ENCODE results near the gene AFF3. TPM values are rescaled to one million over a fixed set of nuclear protein-coding genes. Genes with fewer than 3 reads are reported as not detected.

Gene AFF3
- total RNA-seq, 6 experiments from 2014 or later: 1.3 to 7.3 (median 6.4) TPM

DNA sequence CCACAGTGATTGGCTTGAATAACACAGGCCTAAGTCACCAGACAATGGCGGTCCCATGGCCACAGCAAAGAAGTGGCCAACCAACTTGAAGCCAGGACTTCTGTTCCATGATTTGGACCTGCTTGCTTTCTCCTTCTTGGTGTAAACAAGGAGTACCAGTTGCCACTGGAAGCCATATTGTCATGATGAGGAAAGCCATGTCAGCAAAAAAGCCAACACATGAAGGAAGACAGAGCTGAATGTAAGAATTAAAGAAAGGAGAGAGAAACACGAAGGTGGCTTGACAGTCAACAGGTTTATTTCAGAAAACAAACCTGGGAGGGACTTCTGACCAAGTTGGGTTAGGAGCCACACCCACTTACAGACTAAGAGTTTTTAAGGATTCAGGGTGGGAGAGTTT, 620.2 kb downstream of the AFF3 start:
- no peak overlapping the region for H3K4me3 ChIP-seq
- no peaks in the 10 kb centered on the region for H3K36me3 ChIP-seq
- H3K27me3 ChIP-seq: no peaks in the 10 kb centered on the region
- intact Hi-C loops (cut with DNase I): no loop called here
- WGBS (ENCODE audit: insufficient coverage, low coverage, low lambda C conversion rate, missing lambda C conversion rate): 64% methylated on average over 1 of the region's 2 CpGs
- DNase-seq (no peak), ATAC-seq (no peak)
- H3K27ac ChIP-seq: no peak overlapping the region
- no peaks in the 10 kb centered on the region for H3K4me1 ChIP-seq
- no peak for TF ChIP-seq POLR2A (IDR thresholded peaks at IDR 0.05)
- TF ChIP-seq, protein P1, sequence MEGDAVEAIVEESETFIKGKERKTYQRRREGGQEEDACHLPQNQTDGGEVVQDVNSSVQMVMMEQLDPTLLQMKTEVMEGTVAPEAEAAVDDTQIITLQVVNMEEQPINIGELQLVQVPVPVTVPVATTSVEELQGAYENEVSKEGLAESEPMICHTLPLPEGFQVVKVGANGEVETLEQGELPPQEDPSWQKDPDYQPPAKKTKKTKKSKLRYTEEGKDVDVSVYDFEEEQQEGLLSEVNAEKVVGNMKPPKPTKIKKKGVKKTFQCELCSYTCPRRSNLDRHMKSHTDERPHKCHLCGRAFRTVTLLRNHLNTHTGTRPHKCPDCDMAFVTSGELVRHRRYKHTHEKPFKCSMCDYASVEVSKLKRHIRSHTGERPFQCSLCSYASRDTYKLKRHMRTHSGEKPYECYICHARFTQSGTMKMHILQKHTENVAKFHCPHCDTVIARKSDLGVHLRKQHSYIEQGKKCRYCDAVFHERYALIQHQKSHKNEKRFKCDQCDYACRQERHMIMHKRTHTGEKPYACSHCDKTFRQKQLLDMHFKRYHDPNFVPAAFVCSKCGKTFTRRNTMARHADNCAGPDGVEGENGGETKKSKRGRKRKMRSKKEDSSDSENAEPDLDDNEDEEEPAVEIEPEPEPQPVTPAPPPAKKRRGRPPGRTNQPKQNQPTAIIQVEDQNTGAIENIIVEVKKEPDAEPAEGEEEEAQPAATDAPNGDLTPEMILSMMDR (IDR thresholded peaks at IDR 0.05): no peak
- no peaks in the 10 kb centered on the region for H3K9me3 ChIP-seq

DNA sequence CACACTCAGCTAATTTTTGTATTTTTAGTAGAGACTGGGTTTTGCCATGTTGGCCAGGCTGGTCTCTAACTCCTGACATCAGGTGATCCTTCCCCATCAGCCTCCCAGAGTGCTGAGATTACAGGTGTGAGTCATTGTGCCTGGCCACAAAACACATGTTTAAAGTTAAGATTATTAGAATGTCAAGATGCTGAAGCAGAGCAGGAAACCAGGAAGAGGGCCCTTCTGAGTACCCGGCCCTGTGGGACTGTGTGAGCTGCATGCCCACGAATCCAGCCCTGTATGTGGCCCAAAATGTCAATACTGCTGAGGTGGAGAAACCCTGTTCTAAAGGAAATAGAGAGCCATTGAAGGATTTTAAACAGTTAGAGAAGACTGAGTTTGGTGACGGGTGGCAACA, 621.6 kb downstream of the AFF3 start:
- no peaks in the 10 kb centered on the region for H3K4me1 ChIP-seq
- 61% methylated on average over 3 of the region's 3 CpGs for WGBS (ENCODE audit: insufficient coverage, low coverage, low lambda C conversion rate, missing lambda C conversion rate)

DNA sequence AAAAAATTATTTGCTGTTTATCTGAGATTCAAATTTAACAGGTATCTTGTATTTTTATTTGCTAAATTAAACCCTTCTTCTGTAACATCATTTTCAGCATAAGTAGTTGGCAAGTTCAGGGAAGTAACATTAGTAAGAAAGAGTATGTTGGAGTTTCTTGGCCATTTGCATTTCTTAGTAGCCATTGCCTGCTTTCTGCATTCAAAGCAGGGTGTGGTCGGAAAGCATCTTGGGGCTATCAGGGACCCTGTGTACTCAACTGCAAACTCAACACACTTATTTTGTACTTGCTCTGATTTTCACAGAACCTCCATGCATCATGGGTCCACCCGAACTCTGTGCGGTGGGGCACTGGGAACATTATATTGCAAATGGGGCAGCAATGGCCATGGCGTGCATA, 622.2 kb downstream of the AFF3 start:
- Histone ChIP-seq H3K4me1 (no peaks in the 10 kb centered on the region), H3K27ac (no peak overlapping the region), H3K27me3 (no peaks in the 10 kb centered on the region), H3K9me3 (no peaks in the 10 kb centered on the region), H3K4me3 (no peak overlapping the region), H3K36me3 (no peaks in the 10 kb centered on the region)
- ATAC-seq (no peak), DNase-seq (no peak)
- intact Hi-C loops (cut with DNase I): no loop called here
- no peak for TF ChIP-seq POLR2A (IDR thresholded peaks at IDR 0.05)
- TF ChIP-seq, protein P1 (IDR thresholded peaks at IDR 0.05): no peak
- WGBS (ENCODE audit: insufficient coverage, low coverage, low lambda C conversion rate, missing lambda C conversion rate): 90% methylated on average over 1 of the region's 4 CpGs

More for the DNA sequence above, 621.6 kb downstream of the AFF3 start:
- H3K9me3 ChIP-seq: no peaks in the 10 kb centered on the region
- H3K27ac ChIP-seq: no peak overlapping the region
- H3K4me3 ChIP-seq: no peak overlapping the region
- intact Hi-C loops (cut with DNase I): no loop called here
- no peak for ATAC-seq
- no peaks in the 10 kb centered on the region for H3K36me3 ChIP-seq
- DNase-seq: no peak
- H3K27me3 ChIP-seq: no peaks in the 10 kb centered on the region
- TF ChIP-seq POLR2A (IDR thresholded peaks at IDR 0.05): no peak
- TF ChIP-seq, protein P1 (IDR thresholded peaks at IDR 0.05): no peak

DNA sequence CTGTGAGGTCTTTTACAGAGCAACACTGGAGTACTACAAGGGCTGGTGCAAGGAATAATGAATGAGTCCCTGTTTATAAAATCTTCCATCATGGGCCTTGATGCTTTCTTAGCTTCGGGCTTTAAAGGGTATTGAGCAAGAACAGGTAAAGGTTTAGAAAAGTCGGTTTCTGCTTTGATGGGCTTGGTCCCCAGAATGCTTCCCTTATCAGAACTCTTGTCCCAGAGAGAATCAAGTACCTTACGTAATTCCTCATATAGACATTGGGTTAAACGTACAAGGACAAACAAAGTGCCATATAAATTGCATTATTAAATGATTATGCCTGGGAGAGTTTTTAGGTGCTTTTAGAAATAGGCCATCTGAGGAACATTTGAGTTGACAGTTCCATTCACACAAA, 628.0 kb downstream of the AFF3 start:
- Histone ChIP-seq H3K27me3 (no peaks in the 10 kb centered on the region), H3K36me3 (no peaks in the 10 kb centered on the region), H3K4me1 (no peaks in the 10 kb centered on the region), H3K27ac (no peak overlapping the region), H3K9me3 (no peaks in the 10 kb centered on the region), H3K4me3 (no peak overlapping the region)
- no peak for DNase-seq
- TF ChIP-seq POLR2A (IDR thresholded peaks at IDR 0.05): no peak
- TF ChIP-seq, protein P1 (IDR thresholded peaks at IDR 0.05): no peak
- intact Hi-C loops (cut with DNase I): no loop called here
- 46% methylated on average over 4 of the region's 4 CpGs for WGBS (ENCODE audit: insufficient coverage, low coverage, low lambda C conversion rate, missing lambda C conversion rate)
- ATAC-seq: no peak

DNA sequence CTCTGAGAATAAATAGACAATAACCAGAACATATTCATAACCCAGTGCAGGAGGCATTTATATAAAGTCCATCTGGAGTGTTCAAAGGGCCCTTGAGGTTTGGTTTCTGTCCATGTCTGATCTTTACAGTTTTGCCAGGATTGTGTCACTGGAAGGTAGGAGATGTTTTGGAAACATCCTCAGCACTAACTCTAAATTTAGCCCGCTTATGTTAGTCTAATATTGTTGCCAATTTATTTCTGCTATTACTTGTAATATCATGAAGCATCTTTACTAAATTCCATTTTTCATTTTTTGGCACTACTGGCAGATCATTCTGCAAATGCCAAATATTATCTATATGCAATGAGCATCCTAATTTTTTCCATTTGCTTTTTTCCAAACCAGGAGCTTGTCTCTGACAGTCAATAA, 630.2 kb downstream of the AFF3 start:
- ATAC-seq: no peak

More for the DNA sequence above, 630.2 kb downstream of the AFF3 start:
- Histone ChIP-seq H3K27me3 (no peaks in the 10 kb centered on the region), H3K4me3 (no peak overlapping the region), H3K4me1 (no peaks in the 10 kb centered on the region), H3K27ac (no peak overlapping the region), H3K36me3 (no peaks in the 10 kb centered on the region), H3K9me3 (no peaks in the 10 kb centered on the region)
- 80% methylated on average over 1 of the region's 1 CpG for WGBS (ENCODE audit: insufficient coverage, low coverage, low lambda C conversion rate, missing lambda C conversion rate)
- no peak for TF ChIP-seq POLR2A (IDR thresholded peaks at IDR 0.05)
- TF ChIP-seq, protein P1 (IDR thresholded peaks at IDR 0.05): no peak
- no peak for DNase-seq
- intact Hi-C loops (cut with DNase I): no loop called here

Data from right lobe of liver (tissue), 6 donors.